Endothelial cell of umbilical vein (primary cell): ENCODE measurements around the gene ZBTB14.

Source experiments
- EZH2 ChIP-seq: IDR thresholded peaks from 2 replicates; pipeline ENCODE4 v1.6.1; 2012; ENCODE audit warnings: borderline replicate concordance, low read depth, mild to moderate bottlenecking, moderate library complexity, low read length, inconsistent platforms; ENCODE audit not compliant: severe bottlenecking
- FOS ChIP-seq: IDR thresholded peaks from 2 replicates; pipeline ENCODE4 v1.6.1; 2011; ENCODE audit warnings: mild to moderate bottlenecking, low read length, moderate library complexity, borderline replicate concordance; ENCODE audit not compliant: insufficient read depth
- GATA2 ChIP-seq: IDR thresholded peaks from 2 replicates; pipeline ENCODE4 v1.7.0; 2011; ENCODE audit warnings: low read depth, mild to moderate bottlenecking, moderate library complexity, mixed read lengths, low read length; ENCODE audit not compliant: insufficient read length, insufficient read depth
- JUN ChIP-seq: IDR thresholded peaks from 2 replicates; pipeline ENCODE4 v1.6.1; 2011; ENCODE audit warnings: borderline replicate concordance, low read depth; ENCODE audit not compliant: insufficient read length, insufficient read depth
- MYC ChIP-seq: IDR thresholded peaks from one replicate; pipeline ENCODE4 v1.6.1; 2011; ENCODE audit warnings: mild to moderate bottlenecking, low read depth, low read length
- POLR2A ChIP-seq: IDR thresholded peaks from 2 replicates; pipeline ENCODE4 v1.6.1; 2012; ENCODE audit warnings: low read depth, mild to moderate bottlenecking, control low read depth, low read length
- POLR2AphosphoS5 ChIP-seq: IDR thresholded peaks from 2 replicates; pipeline ENCODE4 v1.6.1; 2012; ENCODE audit warnings: low read depth, mild to moderate bottlenecking, control low read depth, low read length, moderate library complexity; ENCODE audit not compliant: insufficient read depth
- TF ChIP-seq, protein P1 (sequence below), 2 donors: IDR thresholded peaks; 1 replicate in 1 of 2; 2 replicates in 1 of 2; pipeline ENCODE4 v1.5.1; 2011; ENCODE audit warnings: low read length in 2 of 2, mild to moderate bottlenecking in 2 of 2, moderate library complexity in 2 of 2, control low read depth in 1 of 2, inconsistent platforms in 1 of 2, low read depth in 1 of 2; ENCODE audit not compliant: insufficient read depth in 1 of 2; ENCODE audit errors: extremely low read depth in 1 of 2
- TF ChIP-seq, protein P2 (sequence below): IDR thresholded peaks from 2 replicates; pipeline ENCODE4 v1.6.1; 2011; ENCODE audit not compliant: insufficient read depth, insufficient read length

DNA sequence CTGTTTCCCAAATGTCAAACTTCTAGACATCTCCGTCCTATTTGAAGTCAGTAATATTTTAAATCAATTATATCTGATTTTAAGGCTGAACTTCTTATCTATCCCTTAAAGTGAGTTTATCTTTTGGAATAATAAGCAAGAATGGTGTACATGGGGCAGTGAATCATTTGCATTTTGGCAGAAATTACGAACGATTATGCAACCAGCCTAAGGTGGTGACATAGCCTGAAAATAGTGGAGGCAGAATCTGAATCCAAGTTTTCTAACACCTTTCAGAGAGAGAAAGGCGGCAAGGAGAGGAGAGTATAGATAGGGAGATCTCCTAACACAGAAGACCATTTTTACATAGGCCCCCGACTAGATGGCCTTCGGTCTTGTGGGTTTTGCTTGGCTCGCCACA, 10.7 kb downstream of the ZBTB14 start:
- TF ChIP-seq POLR2A, result no peak
- TF ChIP-seq, protein P1, sequence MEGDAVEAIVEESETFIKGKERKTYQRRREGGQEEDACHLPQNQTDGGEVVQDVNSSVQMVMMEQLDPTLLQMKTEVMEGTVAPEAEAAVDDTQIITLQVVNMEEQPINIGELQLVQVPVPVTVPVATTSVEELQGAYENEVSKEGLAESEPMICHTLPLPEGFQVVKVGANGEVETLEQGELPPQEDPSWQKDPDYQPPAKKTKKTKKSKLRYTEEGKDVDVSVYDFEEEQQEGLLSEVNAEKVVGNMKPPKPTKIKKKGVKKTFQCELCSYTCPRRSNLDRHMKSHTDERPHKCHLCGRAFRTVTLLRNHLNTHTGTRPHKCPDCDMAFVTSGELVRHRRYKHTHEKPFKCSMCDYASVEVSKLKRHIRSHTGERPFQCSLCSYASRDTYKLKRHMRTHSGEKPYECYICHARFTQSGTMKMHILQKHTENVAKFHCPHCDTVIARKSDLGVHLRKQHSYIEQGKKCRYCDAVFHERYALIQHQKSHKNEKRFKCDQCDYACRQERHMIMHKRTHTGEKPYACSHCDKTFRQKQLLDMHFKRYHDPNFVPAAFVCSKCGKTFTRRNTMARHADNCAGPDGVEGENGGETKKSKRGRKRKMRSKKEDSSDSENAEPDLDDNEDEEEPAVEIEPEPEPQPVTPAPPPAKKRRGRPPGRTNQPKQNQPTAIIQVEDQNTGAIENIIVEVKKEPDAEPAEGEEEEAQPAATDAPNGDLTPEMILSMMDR (IDR thresholded peaks at IDR 0.05; ENCODE audit: extremely low read depth in 1 of 2, insufficient read depth in 1 of 2, low read depth in 1 of 2, low read length in 2 of 2), result no peak
- TF ChIP-seq EZH2, result no peak
- no peak for TF ChIP-seq GATA2
- TF ChIP-seq, protein P2, sequence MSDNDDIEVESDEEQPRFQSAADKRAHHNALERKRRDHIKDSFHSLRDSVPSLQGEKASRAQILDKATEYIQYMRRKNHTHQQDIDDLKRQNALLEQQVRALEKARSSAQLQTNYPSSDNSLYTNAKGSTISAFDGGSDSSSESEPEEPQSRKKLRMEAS, result no peak
- no peak for TF ChIP-seq POLR2AphosphoS5
- no peak for TF ChIP-seq FOS
- TF ChIP-seq JUN, result no peak
- no peak for TF ChIP-seq MYC
